Caco-2 (cell line): Measurements from ENCODE around the gene SF3B2. TPM values are rescaled to one million over a fixed set of nuclear protein-coding genes. Genes with fewer than 3 reads are reported as not detected.

ENCODE experiments used
- BruUV-seq: library from RNA; stranded (reverse); fragments of 400-500 nt; replicated peaks from 2 replicates; lab custom pipeline; 2021; lab: Mats Ljungman, UMichigan
- CTCF ChIA-PET: fragments of 300-600 bp; sonication (Branson Sonifier 250); formaldehyde crosslinking; loops from one replicate; lab custom pipeline; 2022; ENCODE audit warnings: antibody characterized with exemption; lab: Charles Lee
- POLR2A ChIA-PET: fragments of 300-600 bp; sonication (Branson Sonifier 250); formaldehyde crosslinking; loops from one replicate; lab custom pipeline; 2022; ENCODE audit warnings: antibody characterized with exemption; lab: Charles Lee
- DNase-seq, 2 experiments: peaks; one replicate each; pipeline versions ENCODE4 v3.0.0 to v3.0.0-alpha.2; 2020 to 2022
- H3K27me3 ChIP-seq: replicated peaks from 2 replicates; pipeline ENCODE4 v1.6.0; 2011; ENCODE audit warnings: low read length; ENCODE audit not compliant: control insufficient read depth, insufficient read depth
- H3K36me3 ChIP-seq: 2 replicates; pipeline ENCODE4 v1.5.1; 2011; ENCODE audit warnings: low read length; ENCODE audit not compliant: control insufficient read depth, insufficient read depth
- H3K4me1 ChIP-seq: fragments of 250-450 bp; sonication (Bioruptor Pico); 2 replicates; pipeline ENCODE4 v1.5.1; 2020; ENCODE audit warnings: mild to moderate bottlenecking
- H3K4me3 ChIP-seq: 2 replicates; pipeline ENCODE4 v1.5.1; 2011; ENCODE audit warnings: low read depth, mild to moderate bottlenecking, control low read depth, low read length
- H3K9me3 ChIP-seq: fragments of 250-450 bp; sonication (Bioruptor Pico); 2 replicates; pipeline ENCODE4 v1.5.1; 2020; ENCODE audit warnings: mild to moderate bottlenecking, moderate library complexity
- H3K27ac Mint-ChIP-seq: one replicate; pipeline ENCODE4 v1.8.0; 2022; ENCODE audit warnings: mixed read lengths; ENCODE audit not compliant: unreplicated experiment
- H3K27me3 Mint-ChIP-seq: one replicate; pipeline ENCODE4 v1.8.0; 2022; ENCODE audit warnings: mixed read lengths; ENCODE audit not compliant: insufficient read depth, unreplicated experiment
- H3K36me3 Mint-ChIP-seq: one replicate; pipeline ENCODE4 v1.8.0; 2022; ENCODE audit warnings: mild to moderate bottlenecking, mixed read lengths; ENCODE audit not compliant: insufficient read depth, unreplicated experiment
- H3K4me1 Mint-ChIP-seq: one replicate; pipeline ENCODE4 v1.8.0; 2022; ENCODE audit warnings: low read depth, mixed read lengths; ENCODE audit not compliant: unreplicated experiment
- H3K4me3 Mint-ChIP-seq: one replicate; pipeline ENCODE4 v1.8.0; 2022; ENCODE audit warnings: mild to moderate bottlenecking, moderate library complexity, mixed read lengths; ENCODE audit not compliant: unreplicated experiment
- H3K9me3 Mint-ChIP-seq: one replicate; pipeline ENCODE4 v1.8.0; 2022; ENCODE audit warnings: mixed read lengths; ENCODE audit not compliant: unreplicated experiment
- CTCF ChIP-seq, 2 experiments: fragments of 200-600 bp in 1 of 2; IDR thresholded peaks; 1 replicate in 1 of 2; 2 replicates in 1 of 2; pipeline versions ENCODE4 v1.5.1 to v1.8.0; 2011 to 2022; ENCODE audit warnings: antibody characterized with exemption in 1 of 2, control low read depth in 1 of 2, inconsistent platforms in 1 of 2, low read depth in 1 of 2, low read length in 1 of 2, mild to moderate bottlenecking in 1 of 2, moderate library complexity in 1 of 2; ENCODE audit not compliant: insufficient read depth in 1 of 2, severe bottlenecking in 1 of 2, unreplicated experiment in 1 of 2
- intact Hi-C: fragments of 100-400 bp; cut with micrococcal nuclease; formaldehyde crosslinking; loops from one replicate; pipeline ENCODE4 v1.10.0; 2022; ENCODE audit not compliant: unreplicated experiment
- total RNA-seq: library from RNA; stranded (reverse); gene quantifications from 2 replicates; pipeline ENCODE4 v1.2.3, GENCODE V29; 2022

SF3B2 gene
- total RNA-seq, 1 experiment from 2014 or later = 224 TPM

- no peaks in the 10 kb centered on the region for H3K9me3 Mint-ChIP-seq
- peaks cover 7% of the 10 kb centered on the region for H3K4me1 Mint-ChIP-seq
- ChIA-PET POLR2A (interaction anchor here (2.0 kb wide), 1 partner anchor 9 kb away, joined by 8 read pairs; the partner anchor contains the start of genes BANF1 and EIF1AD), CTCF (interaction anchor here (0.6 kb wide), 3 partner anchors 9 to 124 kb away, joined by 5 to 8 read pairs (median 6); partner anchors contain the start of gene FIBP)
- no TSS peak for BruUV-seq
- H3K36me3 ChIP-seq = no peaks in the 10 kb centered on the region
- no peak for DNase-seq
- no peaks in the 10 kb centered on the region for H3K27me3 ChIP-seq
- H3K4me3 Mint-ChIP-seq = no peak within 1 kb of the TSS
- peaks cover 21% of the 10 kb centered on the region for H3K4me1 ChIP-seq
- no peak for TF ChIP-seq CTCF (IDR thresholded peaks at IDR 0.05; ENCODE audit: insufficient read depth in 1 of 2, low read depth in 1 of 2, low read length in 1 of 2, severe bottlenecking in 1 of 2, unreplicated experiment in 1 of 2)
- no peak within 1 kb of the TSS for H3K27ac Mint-ChIP-seq
- intact Hi-C loops = no loop called here
- no peak within 1 kb of the TSS for H3K4me3 ChIP-seq
- no peaks in the 10 kb centered on the region for H3K9me3 ChIP-seq
- no peaks in the 10 kb centered on the region for H3K27me3 Mint-ChIP-seq
- peaks cover 9% of the 10 kb centered on the region for H3K36me3 Mint-ChIP-seq
These were observed 40.3 kb upstream of the SF3B2 start, which contains the start of gene CST6 for GRCh38 chr11:66011785-66012303. TSS of gene CST6 (plus strand) at chr11:66012008. CDS start at chr11:66012045, 37 bp downstream.

- H3K4me3 Mint-ChIP-seq = no peak overlapping the region
- no TSS peak for BruUV-seq
These were observed 39.7 kb upstream of the SF3B2 start for GRCh38 chr11:66012371-66012945.

More at GRCh38 chr11:66012371-66012945, 39.7 kb upstream of the SF3B2 start:
- H3K36me3 Mint-ChIP-seq = peaks cover 9% of the 10 kb centered on the region
- no peak overlapping the region for H3K27ac Mint-ChIP-seq
- H3K9me3 ChIP-seq = no peaks in the 10 kb centered on the region
- no peaks in the 10 kb centered on the region for H3K36me3 ChIP-seq
- no peak overlapping the region for H3K4me3 ChIP-seq
- peaks cover 7% of the 10 kb centered on the region for H3K4me1 Mint-ChIP-seq
- H3K27me3 Mint-ChIP-seq = no peaks in the 10 kb centered on the region
- peaks cover 21% of the 10 kb centered on the region for H3K4me1 ChIP-seq
- intact Hi-C loops = no loop called here
- ChIA-PET CTCF (interaction anchor here (1.6 kb wide), 1 partner anchor 10 kb away, joined by 7 read pairs; no protein-coding TSS in a partner anchor), POLR2A (interaction anchor here (0.7 to 2.0 kb wide), 2 partner anchors 10 kb away, joined by 3 to 8 read pairs; partner anchors contain the start of genes BANF1 and EIF1AD)
- no peaks in the 10 kb centered on the region for H3K27me3 ChIP-seq
- TF ChIP-seq CTCF (IDR thresholded peaks at IDR 0.05; ENCODE audit: insufficient read depth in 1 of 2, low read depth in 1 of 2, low read length in 1 of 2, severe bottlenecking in 1 of 2, unreplicated experiment in 1 of 2) = no peak
- H3K9me3 Mint-ChIP-seq = no peaks in the 10 kb centered on the region
- no peak for DNase-seq
